K562 (cell line): ENCODE measurements around the gene KCNN4. TPM values are rescaled to one million over a fixed set of nuclear protein-coding genes. Genes with fewer than 3 reads are reported as not detected.

Experiments
- ARNT ChIP-seq, 2 experiments: fragments of 450-650 bp; IDR thresholded peaks; 2 replicates each; pipeline ENCODE4 v1.6.1; 2016; ENCODE audit warnings: mild to moderate bottlenecking in 1 of 2
- CREM ChIP-seq: IDR thresholded peaks from 2 replicates; pipeline ENCODE4 v1.6.1; 2014; ENCODE audit warnings: antibody characterized with exemption, low read depth
- EP300 ChIP-seq: IDR thresholded peaks from 2 replicates; pipeline ENCODE4 v1.6.1; 2012; ENCODE audit warnings: low read length, improper control_type of control experiment
- FUS ChIP-seq: fragments of 200-400 bp; formaldehyde crosslinking; optimal IDR thresholded peaks from 2 replicates; pipeline ENCODE3; 2017; ENCODE audit warnings: low read depth, low read length
- HDAC3 ChIP-seq: fragments of 450-650 bp; IDR thresholded peaks from 2 replicates; pipeline ENCODE4 v1.6.1; 2018; ENCODE audit warnings: borderline replicate concordance, mild to moderate bottlenecking, moderate library complexity; ENCODE audit not compliant: partially characterized antibody
- HEY1 ChIP-seq: fragments of 250-450 bp; sonication (Bioruptor Pico); IDR thresholded peaks from 2 replicates; pipeline ENCODE4 v1.5.0; 2020; ENCODE audit warnings: mild to moderate bottlenecking, moderate library complexity, borderline replicate concordance
- MTA1 ChIP-seq: fragments of 450-650 bp; IDR thresholded peaks from 2 replicates; pipeline ENCODE4 v1.6.1; 2017; ENCODE audit warnings: borderline replicate concordance
- MTA3 ChIP-seq: fragments of 450-650 bp; formaldehyde crosslinking; IDR thresholded peaks from 2 replicates; pipeline ENCODE4 v1.6.1; 2017; ENCODE audit warnings: mild to moderate bottlenecking, borderline replicate concordance
- NEUROD1 ChIP-seq: fragments of 150-350 bp; IDR thresholded peaks from 2 replicates; pipeline ENCODE4 v1.6.1; 2014; ENCODE audit warnings: borderline replicate concordance, low read length, low read depth; ENCODE audit not compliant: partially characterized antibody
- NFATC3 ChIP-seq: fragments of 450-650 bp; IDR thresholded peaks from 2 replicates; pipeline ENCODE4 v1.6.1; 2017; ENCODE audit warnings: mild to moderate bottlenecking
- SREBF2 ChIP-seq: sonication (generic); formaldehyde crosslinking; IDR thresholded peaks from 2 replicates; pipeline ENCODE4 v1.4.0; 2020; ENCODE audit warnings: mild to moderate bottlenecking, missing genetic modification reagents
- XRCC3 ChIP-seq: fragments of 450-650 bp; IDR thresholded peaks from 2 replicates; pipeline ENCODE4 v1.6.1; 2017; ENCODE audit warnings: mild to moderate bottlenecking, moderate library complexity
- ZEB2 ChIP-seq: fragments of 450-650 bp; IDR thresholded peaks from 2 replicates; pipeline ENCODE4 v1.6.1; 2016
- ZNF143 ChIP-seq: sonication (generic); formaldehyde crosslinking; IDR thresholded peaks from 2 replicates; pipeline ENCODE4 v1.9.0; 2022; ENCODE audit warnings: mild to moderate bottlenecking, missing genetic modification reagents
- ZNF175 ChIP-seq: fragments of 200-800 bp; sonication (Bioruptor generic); IDR thresholded peaks from 2 replicates; pipeline ENCODE4 v1.6.1; 2016; ENCODE audit warnings: low read depth, mild to moderate bottlenecking, missing genetic modification characterization, missing compliant biosample characterization
- ZNF354B ChIP-seq: fragments of 250-450 bp; sonication (Bioruptor Pico); IDR thresholded peaks from 2 replicates; pipeline ENCODE4 v1.4.0; 2020
- ZNF584 ChIP-seq: fragments of 200-800 bp; sonication (Bioruptor generic); IDR thresholded peaks from 2 replicates; pipeline ENCODE4 v1.6.1; 2016; ENCODE audit warnings: low read depth, mild to moderate bottlenecking, missing genetic modification characterization, missing compliant biosample characterization
- ZNF696 ChIP-seq: fragments of 250-450 bp; sonication (Bioruptor Pico); conservative IDR thresholded peaks from 2 replicates; pipeline ENCODE4 v1.4.0; 2020; ENCODE audit warnings: mild to moderate bottlenecking, moderate library complexity
- ZNF707 ChIP-seq: fragments of 250-450 bp; sonication (Bioruptor Pico); conservative IDR thresholded peaks from 2 replicates; pipeline ENCODE4 v1.8.0; 2022; ENCODE audit warnings: inconsistent platforms, mild to moderate bottlenecking, moderate library complexity
- polyA plus RNA-seq, 8 experiments: library from polyadenylated mRNA; depleted of rRNA in 4 of 8; stranded (reverse) in 5 of 8; unstranded in 3 of 8; fragments of >200 nt; fragmentation: Nextera tagmentation in 2 of 8; fragmentation: Illumina TruSeq in 1 of 8; extraction: Ambion mirVana in 2 of 8; extraction: Trizol in 1 of 8; gene quantifications; 2 replicates each; pipeline versions ENCODE4 v1.2.1 to v1.2.3, GENCODE V29; 2011 to 2014; ENCODE audit warnings: inconsistent platforms in 1 of 8, missing spikeins in 1 of 8
- total RNA-seq, 7 experiments: library from RNA; depleted of rRNA in 6 of 7; stranded (reverse); fragments of >200 nt in 6 of 7; fragmentation: Illumina TruSeq in 2 of 7; extraction: Trizol in 2 of 7; gene quantifications; 2 replicates each; pipeline versions ENCODE4 v1.2.1 to v1.2.3, GENCODE V29; 2011 to 2021; ENCODE audit warnings: low replicate concordance in 1 of 7
- TF ChIP-seq, protein P1 (sequence below): fragments of 450-650 bp; IDR thresholded peaks from 2 replicates; pipeline ENCODE4 v1.6.1; 2016; ENCODE audit warnings: borderline replicate concordance
- TF ChIP-seq, protein P2 (sequence below): fragments of 250-450 bp; sonication (Bioruptor Pico); IDR thresholded peaks from 2 replicates; pipeline ENCODE4 v1.4.0; 2020; ENCODE audit warnings: borderline replicate concordance
- TF ChIP-seq, protein P3 (sequence below), 2 experiments: fragments of 200-800 bp in 1 of 2; sonication (Bioruptor generic) in 1 of 2; sonication (generic) in 1 of 2; formaldehyde crosslinking in 1 of 2; IDR thresholded peaks in 1 of 2; conservative IDR thresholded peaks in 1 of 2; 2 replicates each; pipeline versions ENCODE4 v1.5.0 to v1.6.1; 2016 to 2020; ENCODE audit warnings: missing compliant biosample characterization in 1 of 2, missing genetic modification characterization in 1 of 2, missing genetic modification reagents in 1 of 2
- TF ChIP-seq, protein P4 (sequence below): sonication (generic); formaldehyde crosslinking; IDR thresholded peaks from 2 replicates; pipeline ENCODE4 v1.9.0; 2022; ENCODE audit warnings: mild to moderate bottlenecking, missing genetic modification reagents

The KCNN4 gene
- total and polyA plus RNA-seq, 9 of the 15 experiments (the other 6 are each of a cell fraction or from before 2014, with no cell fraction given), result 0.53 to 37.7 (median 25.9) TPM

DNA sequence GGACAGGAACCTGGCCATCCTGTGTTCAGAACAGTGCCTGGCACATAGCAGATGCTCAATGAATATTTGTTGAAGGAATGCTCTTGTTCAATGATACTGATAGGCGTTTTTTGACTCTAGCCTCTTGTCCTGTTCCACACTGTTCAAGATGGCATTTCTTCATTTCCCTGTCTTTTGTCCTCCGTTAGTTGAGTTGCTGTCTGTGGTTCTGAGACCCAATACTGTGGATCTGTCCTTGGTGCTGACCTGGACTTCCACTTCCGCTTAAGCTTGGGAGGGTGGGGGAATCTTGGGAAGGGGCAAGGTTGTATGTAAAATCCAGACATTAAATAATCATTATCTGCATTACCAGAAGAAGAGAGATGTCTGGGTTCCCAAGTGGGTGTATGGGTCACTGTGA, 8.3 kb upstream of the KCNN4 start (continued):
- TF ChIP-seq ZNF354B (CRISPR knock-in tag), result peak; percentile 32; the same call in 1 of the 2 replicates
- no peak for TF ChIP-seq MTA1
- no peak for TF ChIP-seq MTA3
- no peak for TF ChIP-seq EP300
- TF ChIP-seq, protein P1, sequence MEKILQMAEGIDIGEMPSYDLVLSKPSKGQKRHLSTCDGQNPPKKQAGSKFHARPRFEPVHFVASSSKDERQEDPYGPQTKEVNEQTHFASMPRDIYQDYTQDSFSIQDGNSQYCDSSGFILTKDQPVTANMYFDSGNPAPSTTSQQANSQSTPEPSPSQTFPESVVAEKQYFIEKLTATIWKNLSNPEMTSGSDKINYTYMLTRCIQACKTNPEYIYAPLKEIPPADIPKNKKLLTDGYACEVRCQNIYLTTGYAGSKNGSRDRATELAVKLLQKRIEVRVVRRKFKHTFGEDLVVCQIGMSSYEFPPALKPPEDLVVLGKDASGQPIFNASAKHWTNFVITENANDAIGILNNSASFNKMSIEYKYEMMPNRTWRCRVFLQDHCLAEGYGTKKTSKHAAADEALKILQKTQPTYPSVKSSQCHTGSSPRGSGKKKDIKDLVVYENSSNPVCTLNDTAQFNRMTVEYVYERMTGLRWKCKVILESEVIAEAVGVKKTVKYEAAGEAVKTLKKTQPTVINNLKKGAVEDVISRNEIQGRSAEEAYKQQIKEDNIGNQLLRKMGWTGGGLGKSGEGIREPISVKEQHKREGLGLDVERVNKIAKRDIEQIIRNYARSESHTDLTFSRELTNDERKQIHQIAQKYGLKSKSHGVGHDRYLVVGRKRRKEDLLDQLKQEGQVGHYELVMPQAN, result 0 out of 2 replicates have a peak, but pooled peaks have one; percentile 25
- TF ChIP-seq, protein P2, sequence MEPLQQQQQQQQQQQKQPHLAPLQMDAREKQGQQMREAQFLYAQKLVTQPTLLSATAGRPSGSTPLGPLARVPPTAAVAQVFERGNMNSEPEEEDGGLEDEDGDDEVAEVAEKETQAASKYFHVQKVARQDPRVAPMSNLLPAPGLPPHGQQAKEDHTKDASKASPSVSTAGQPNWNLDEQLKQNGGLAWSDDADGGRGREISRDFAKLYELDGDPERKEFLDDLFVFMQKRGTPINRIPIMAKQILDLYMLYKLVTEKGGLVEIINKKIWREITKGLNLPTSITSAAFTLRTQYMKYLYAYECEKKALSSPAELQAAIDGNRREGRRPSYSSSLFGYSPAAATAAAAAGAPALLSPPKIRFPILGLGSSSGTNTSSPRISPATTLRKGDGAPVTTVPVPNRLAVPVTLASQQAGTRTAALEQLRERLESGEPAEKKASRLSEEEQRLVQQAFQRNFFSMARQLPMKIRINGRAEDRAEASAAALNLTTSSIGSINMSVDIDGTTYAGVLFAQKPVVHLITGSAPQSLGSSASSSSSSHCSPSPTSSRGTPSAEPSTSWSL (CRISPR knock-in tag), result no peak
- TF ChIP-seq ZEB2, result no peak
- TF ChIP-seq ARNT (IDR thresholded peaks at IDR 0.05), result no peak
- no peak for TF ChIP-seq ZNF707 (CRISPR knock-in tag)
- 0 out of 2 replicates have a peak, but pooled peaks have one; percentile 39 for TF ChIP-seq CREM
- TF ChIP-seq, protein P3, sequence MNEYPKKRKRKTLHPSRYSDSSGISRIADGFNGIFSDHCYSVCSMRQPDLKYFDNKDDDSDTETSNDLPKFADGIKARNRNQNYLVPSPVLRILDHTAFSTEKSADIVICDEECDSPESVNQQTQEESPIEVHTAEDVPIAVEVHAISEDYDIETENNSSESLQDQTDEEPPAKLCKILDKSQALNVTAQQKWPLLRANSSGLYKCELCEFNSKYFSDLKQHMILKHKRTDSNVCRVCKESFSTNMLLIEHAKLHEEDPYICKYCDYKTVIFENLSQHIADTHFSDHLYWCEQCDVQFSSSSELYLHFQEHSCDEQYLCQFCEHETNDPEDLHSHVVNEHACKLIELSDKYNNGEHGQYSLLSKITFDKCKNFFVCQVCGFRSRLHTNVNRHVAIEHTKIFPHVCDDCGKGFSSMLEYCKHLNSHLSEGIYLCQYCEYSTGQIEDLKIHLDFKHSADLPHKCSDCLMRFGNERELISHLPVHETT (CRISPR knock-in tag; conservative IDR thresholded peaks at IDR 0.05 in 1 of 2, IDR thresholded peaks at IDR 0.05 in 1 of 2), result peak in 1 of 2 experiments; percentile 77; a peak in 2 of 4 replicates
- TF ChIP-seq HDAC3, result no peak
- no peak for TF ChIP-seq NEUROD1
- TF ChIP-seq ZNF584 (CRISPR knock-in tag), result 0 out of 2 replicates have a peak, but pooled peaks have one; percentile 79
- peak; percentile 56; the same call in 1 of the 2 replicates for TF ChIP-seq SREBF2
- TF ChIP-seq XRCC3, result no peak
- TF ChIP-seq FUS, result no peak
- TF ChIP-seq NFATC3, result no peak
- TF ChIP-seq, protein P4, sequence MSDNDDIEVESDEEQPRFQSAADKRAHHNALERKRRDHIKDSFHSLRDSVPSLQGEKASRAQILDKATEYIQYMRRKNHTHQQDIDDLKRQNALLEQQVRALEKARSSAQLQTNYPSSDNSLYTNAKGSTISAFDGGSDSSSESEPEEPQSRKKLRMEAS (CRISPR knock-in tag), result no peak
- no peak for TF ChIP-seq ZNF143 (CRISPR knock-in tag)
- TF ChIP-seq HEY1 (CRISPR knock-in tag), result no peak
- no peak for TF ChIP-seq ZNF696 (CRISPR knock-in tag)
- peak; percentile 80; the same call in 1 of the 2 replicates for TF ChIP-seq ZNF175 (CRISPR knock-in tag)
